Neural cell (in vitro differentiated cells): ENCODE data around the gene GHRL.

Source experiments
- CTCF ChIP-seq: fragments of 450-650 bp; IDR thresholded peaks from 2 replicates; pipeline ENCODE4 v1.5.1; 2014; ENCODE audit warnings: antibody characterized with exemption, mild to moderate bottlenecking, moderate library complexity; ENCODE audit not compliant: poor library complexity, severe bottlenecking
- EP300 ChIP-seq: fragments of 450-650 bp; conservative IDR thresholded peaks from 2 replicates; pipeline ENCODE4 v1.6.1; 2014; ENCODE audit warnings: antibody characterized with exemption, mild to moderate bottlenecking, moderate library complexity; ENCODE audit not compliant: poor library complexity, severe bottlenecking
- EZH2 ChIP-seq: fragments of 200-600, 300-800 bp; shearing (Covaris generic), sonication (generic); IDR thresholded peaks from 2 replicates; pipeline ENCODE4 v1.6.1; 2014; ENCODE audit warnings: antibody characterized with exemption, low read length, borderline replicate concordance, mild to moderate bottlenecking; ENCODE audit not compliant: insufficient read depth, poor library complexity, severe bottlenecking
- MXI1 ChIP-seq: fragments of 450-650 bp; conservative IDR thresholded peaks from 2 replicates; pipeline ENCODE4 v1.6.1; 2014; ENCODE audit warnings: antibody characterized with exemption, mild to moderate bottlenecking; ENCODE audit not compliant: poor library complexity, severe bottlenecking
- POLR2AphosphoS5 ChIP-seq: IDR thresholded peaks from 2 replicates; pipeline ENCODE4 v1.6.1; 2012
- RAD21 ChIP-seq: fragments of 450-650 bp; conservative IDR thresholded peaks from 2 replicates; pipeline ENCODE4 v1.6.1; 2014; ENCODE audit warnings: antibody characterized with exemption, mild to moderate bottlenecking, moderate library complexity
- REST ChIP-seq: IDR thresholded peaks from 2 replicates; pipeline ENCODE4 v1.6.1; 2012; ENCODE audit warnings: borderline replicate concordance
- SMC3 ChIP-seq: fragments of 450-650 bp; conservative IDR thresholded peaks from 2 replicates; pipeline ENCODE4 v1.6.1; 2014; ENCODE audit warnings: antibody characterized with exemption, mild to moderate bottlenecking, moderate library complexity; ENCODE audit not compliant: poor library complexity
- TAF1 ChIP-seq: IDR thresholded peaks from 2 replicates; pipeline ENCODE4 v1.6.1; 2012; ENCODE audit warnings: low read depth

GRCh38 chr3:10337323-10338163 is 44.8 kb upstream of the GHRL start:
- TF ChIP-seq POLR2AphosphoS5 = no peak
- no peak for TF ChIP-seq CTCF
- no peak for TF ChIP-seq TAF1
- TF ChIP-seq EP300 = no peak
- no peak for TF ChIP-seq SMC3
- TF ChIP-seq EZH2 = no peak
- no peak for TF ChIP-seq REST
- TF ChIP-seq MXI1 = no peak
- no peak for TF ChIP-seq RAD21
